GM12872 (cell line): ENCODE measurements around the gene DSCAM.

ENCODE experiments used
- CTCF ChIP-seq: IDR thresholded peaks from 3 replicates; pipeline ENCODE4 v1.5.1; 2011; ENCODE audit warnings: low read depth, mild to moderate bottlenecking, low read length, moderate library complexity; ENCODE audit not compliant: insufficient read depth

Gene DSCAM

GRCh38 chr21:40294345-40294744, 552.6 kb downstream of the DSCAM start:
- TF ChIP-seq CTCF = no peak

GRCh38 chr21:40291560-40291959, 555.4 kb downstream of the DSCAM start:
- no peak for TF ChIP-seq CTCF

GRCh38 chr21:40284409-40284808, 562.5 kb downstream of the DSCAM start:
- no peak for TF ChIP-seq CTCF

GRCh38 chr21:40282912-40283886, 563.8 kb downstream of the DSCAM start:
- no peak for TF ChIP-seq CTCF

- no peak for TF ChIP-seq CTCF
Measured at GRCh38 chr21:40278345-40278744, 568.6 kb downstream of the DSCAM start.

GRCh38 chr21:40276001-40276400, 571.0 kb downstream of the DSCAM start:
- TF ChIP-seq CTCF = no peak

- TF ChIP-seq CTCF = no peak
Measured at GRCh38 chr21:40272037-40272436, 574.9 kb downstream of the DSCAM start.
